HG02642 (cell line): ENCODE data around the gene TRUB1.

Experiments
- ATAC-seq: cut with Tn5 transposase; IDR thresholded peaks from one replicate; pipeline ENCODE4 v1.9.1; 2021; ENCODE audit warnings: mild to moderate bottlenecking; ENCODE audit not compliant: unreplicated experiment, poor library complexity

The TRUB1 gene

GRCh38 chr10:115026056-115026745 lies 88.2 kb downstream of the TRUB1 start:
- no peak for ATAC-seq

GRCh38 chr10:115026746-115027140 lies 88.7 kb downstream of the TRUB1 start:
- no peak for ATAC-seq
